Spinal cord (tissue), 10 donors: Measurements from ENCODE around the gene ZNF714. TPM values are rescaled to one million over a fixed set of nuclear protein-coding genes. Genes with fewer than 3 reads are reported as not detected.
"Not testable (repeated sequence)": the region's sequence is repeated elsewhere in the genome, so short reads cannot be mapped to it uniquely, and the experiment has no call there.

Experiments used
- DNase-seq, 6 donors: peaks; one replicate each; pipeline versions ENCODE4 v3.0.0 to v3.0.0-alpha.2; 2013 to 2015; ENCODE audit warnings: low spot score in 6 of 6, low read depth in 4 of 6
- H3K27ac ChIP-seq: one replicate; pipeline ENCODE4 v1.5.1; 2013; ENCODE audit warnings: low read depth, low read length, control low read depth
- H3K27me3 ChIP-seq: one replicate; pipeline ENCODE4 v1.6.1; 2013; ENCODE audit warnings: low read length; ENCODE audit not compliant: control insufficient read depth, insufficient read depth
- H3K36me3 ChIP-seq: one replicate; pipeline ENCODE4 v1.6.1; 2013; ENCODE audit warnings: low read length; ENCODE audit not compliant: control insufficient read depth, insufficient read depth
- H3K4me1 ChIP-seq: one replicate; pipeline ENCODE4 v1.6.1; 2013; ENCODE audit warnings: low read length; ENCODE audit not compliant: control insufficient read depth, insufficient read depth
- H3K4me3 ChIP-seq: one replicate; pipeline ENCODE4 v1.5.1; 2013; ENCODE audit warnings: low read depth, low read length, control low read depth
- H3K9me3 ChIP-seq: one replicate; pipeline ENCODE4 v1.6.1; 2013; ENCODE audit warnings: low read length; ENCODE audit not compliant: control insufficient read depth, insufficient read depth
- WGBS: methylation state at CpG from one replicate; pipeline ENCODE4 v1.1.5; 2013; ENCODE audit warnings: missing lambda C conversion rate; ENCODE audit not compliant: insufficient coverage; 5-methylcytosine and 5-hydroxymethylcytosine counted together
- polyA plus RNA-seq, 2 donors: library from polyadenylated mRNA; unstranded; fragments of 120-200 nt; gene quantifications; one replicate each; pipeline ENCODE4 v1.2.1, GENCODE V29; 2013; ENCODE audit not compliant: insufficient read length in 2 of 2
- total RNA-seq, 2 donors: library from RNA; depleted of rRNA in 1 of 2; stranded (reverse); fragments of 120-200 nt in 1 of 2; fragments of >200 nt in 1 of 2; gene quantifications; one replicate each; pipeline versions ENCODE4 v1.2.3 to v1.2.4, GENCODE V29; 2013 to 2014
- donor health status: healthy.

Gene ZNF714
- total and polyA plus RNA-seq, 4 donors: 14.4 to 35.3 (median 18.0) TPM

DNA sequence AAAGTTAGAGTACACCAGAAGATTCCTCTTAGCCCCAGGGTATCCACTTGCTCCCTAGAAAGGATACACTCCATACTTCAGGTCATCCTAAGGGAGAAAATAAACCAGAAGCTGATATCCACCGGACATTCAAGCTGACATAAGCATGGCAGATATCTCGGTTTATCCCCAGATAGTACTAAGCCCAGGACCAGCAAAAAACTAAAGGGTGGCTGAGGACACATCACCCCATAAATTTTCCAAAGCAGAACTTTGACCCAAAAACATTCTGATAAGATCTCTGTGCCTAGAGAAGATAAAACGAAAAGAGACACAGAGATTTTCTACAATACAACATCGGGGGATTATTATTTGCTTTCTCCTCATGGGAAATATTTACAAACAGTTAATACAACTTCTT, 45.9 kb downstream of the ZNF714 start:
- no peak for DNase-seq
- WGBS: 86% methylated on average over 1 of the region's 4 CpGs

DNA sequence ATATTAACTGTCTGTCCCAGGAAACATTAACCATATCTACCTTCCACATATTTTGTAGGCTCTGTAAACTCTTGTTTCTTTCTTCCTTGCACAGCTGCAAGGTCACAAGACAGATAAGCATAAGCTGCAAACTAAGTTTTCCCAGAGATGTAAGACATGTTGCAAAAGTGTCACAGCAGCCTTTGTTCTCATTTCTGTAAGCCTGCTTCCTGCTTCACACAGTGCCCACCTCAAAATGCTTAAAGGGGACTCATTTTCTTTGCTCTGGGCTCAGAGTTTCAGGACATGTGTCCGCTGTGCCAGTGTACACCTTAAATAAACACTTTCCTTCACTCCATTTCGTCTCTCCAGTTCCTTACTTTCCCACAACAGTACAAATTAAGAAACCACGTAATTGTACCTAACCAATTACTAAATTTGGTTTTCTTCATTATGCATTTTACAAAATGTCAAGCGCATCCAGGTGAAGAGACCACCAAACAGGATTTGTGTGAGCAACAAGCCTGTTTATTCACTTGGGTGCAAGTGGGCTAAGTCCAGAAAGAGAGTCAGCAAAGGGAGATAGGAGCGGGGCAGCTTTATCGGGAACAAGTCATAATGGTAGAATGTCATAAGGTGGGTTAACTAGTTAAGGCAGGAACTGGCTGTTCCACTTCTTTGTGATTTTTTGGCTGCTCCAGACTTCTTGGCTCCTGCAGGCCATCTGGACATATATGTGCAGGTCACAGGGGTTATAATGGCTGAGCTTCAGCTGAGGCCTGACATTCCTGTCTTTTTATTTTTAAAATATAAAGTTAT, 47.1 kb downstream of the ZNF714 start:
- Histone ChIP-seq H3K36me3 (no peaks in the 10 kb centered on the region), H3K27me3 (no peaks in the 10 kb centered on the region), H3K27ac (no peak overlapping the region), H3K4me3 (no peak overlapping the region), H3K9me3 (no peaks in the 10 kb centered on the region), H3K4me1 (no peaks in the 10 kb centered on the region)
- 69% methylated on average over 4 of the region's 6 CpGs for WGBS
- DNase-seq: no peak

More for the DNA sequence above, 45.9 kb downstream of the ZNF714 start:
- H3K4me1 ChIP-seq: no peaks in the 10 kb centered on the region
- no peak overlapping the region for H3K4me3 ChIP-seq
- no peaks in the 10 kb centered on the region for H3K27me3 ChIP-seq
- no peak overlapping the region for H3K27ac ChIP-seq
- H3K9me3 ChIP-seq: no peaks in the 10 kb centered on the region
- H3K36me3 ChIP-seq: no peaks in the 10 kb centered on the region

DNA sequence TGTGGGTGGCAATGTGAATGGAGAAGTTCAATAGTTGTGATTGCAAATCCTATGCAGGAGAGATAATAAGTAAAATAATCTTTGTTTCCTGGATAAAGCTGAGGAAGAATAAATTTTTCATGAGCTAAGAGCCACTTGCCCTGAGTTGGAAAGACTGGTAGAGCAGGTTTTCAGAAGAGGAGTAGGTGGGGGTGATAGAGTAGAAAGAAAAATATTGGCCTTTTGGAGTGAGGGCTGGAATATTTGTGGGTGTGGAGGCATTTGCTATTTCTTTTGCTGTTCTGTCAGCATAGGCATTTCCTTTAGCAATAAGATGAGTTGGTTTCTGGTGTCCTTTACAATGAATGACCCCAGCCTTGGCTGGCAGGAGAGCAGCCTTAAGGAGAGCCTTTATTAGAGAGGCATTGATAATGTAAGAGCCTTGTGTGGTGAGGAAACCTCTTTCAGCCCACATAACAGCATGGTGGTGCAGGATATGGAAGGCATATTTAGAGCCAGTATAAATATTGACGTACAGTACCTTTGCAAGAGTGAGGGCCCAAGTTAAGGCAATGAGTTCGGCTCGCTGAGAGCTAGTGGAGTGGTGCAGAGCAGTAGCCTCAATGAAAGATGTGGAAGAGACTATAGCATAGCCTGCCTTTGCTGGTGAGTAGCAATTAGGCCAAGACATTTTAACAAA, 48.2 kb downstream of the ZNF714 start:
- 67% methylated on average over 3 of the region's 3 CpGs for WGBS
- H3K4me3 ChIP-seq: no peak overlapping the region
- H3K36me3 ChIP-seq: no peaks in the 10 kb centered on the region
- no peaks in the 10 kb centered on the region for H3K27me3 ChIP-seq
- H3K4me1 ChIP-seq: no peaks in the 10 kb centered on the region
- no peak for DNase-seq
- H3K27ac ChIP-seq: no peak overlapping the region
- H3K9me3 ChIP-seq: no peaks in the 10 kb centered on the region

DNA sequence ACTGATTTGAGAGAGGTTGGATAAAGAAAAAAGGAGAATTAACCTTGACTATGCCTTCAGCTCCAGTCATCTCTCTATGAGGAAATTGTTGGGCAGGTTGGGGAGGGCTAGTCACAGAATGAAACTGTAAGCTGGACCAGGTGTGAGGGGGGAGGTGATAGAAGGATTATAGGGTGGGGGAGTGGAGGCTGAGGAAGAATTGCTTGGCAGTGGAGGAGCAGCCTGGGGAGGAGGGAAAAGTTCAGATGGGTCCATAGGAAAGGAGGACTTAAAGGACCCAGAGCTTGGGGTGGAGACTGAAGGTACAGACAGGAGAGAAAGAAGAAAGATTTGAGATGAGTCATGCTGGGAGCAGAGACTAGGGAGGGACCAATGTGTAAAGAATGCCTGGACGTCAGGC, 51.6 kb downstream of the ZNF714 start:
- no peaks in the 10 kb centered on the region for H3K4me1 ChIP-seq
- DNase-seq: no peak
- no peaks in the 10 kb centered on the region for H3K36me3 ChIP-seq
- H3K27ac ChIP-seq: no peak overlapping the region
- 80% methylated on average over 1 of the region's 1 CpG for WGBS
- H3K27me3 ChIP-seq: no peaks in the 10 kb centered on the region
- H3K9me3 ChIP-seq: no peaks in the 10 kb centered on the region
- H3K4me3 ChIP-seq: no peak overlapping the region

DNA sequence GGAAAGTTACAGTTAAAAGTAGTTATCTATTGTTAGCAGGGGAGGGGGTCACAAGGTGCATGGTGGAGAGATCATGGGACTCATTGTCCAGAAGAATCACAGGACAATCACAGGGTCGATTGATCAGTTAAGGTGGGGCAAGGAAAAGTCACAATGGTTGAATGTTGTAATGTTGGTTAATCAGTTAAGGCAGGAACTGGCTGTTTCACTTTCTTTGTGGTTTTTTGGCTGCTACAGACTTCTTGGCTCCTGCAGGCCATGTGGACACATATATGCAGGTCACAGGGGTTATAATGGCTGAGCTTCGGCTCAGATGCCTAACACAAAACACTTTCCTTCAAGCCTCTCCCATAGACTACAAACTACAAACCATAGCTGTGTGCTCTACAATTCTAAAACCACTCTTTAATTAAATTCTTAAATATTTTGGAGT, 52.9 kb downstream of the ZNF714 start:
- WGBS: 92% methylated on average over 1 of the region's 2 CpGs
- Histone ChIP-seq H3K27me3 (no peaks in the 10 kb centered on the region), H3K4me1 (no peaks in the 10 kb centered on the region), H3K36me3 (no peaks in the 10 kb centered on the region), H3K9me3 (no peaks in the 10 kb centered on the region), H3K27ac (no peak overlapping the region), H3K4me3 (no peak overlapping the region)
- no peak for DNase-seq

DNA sequence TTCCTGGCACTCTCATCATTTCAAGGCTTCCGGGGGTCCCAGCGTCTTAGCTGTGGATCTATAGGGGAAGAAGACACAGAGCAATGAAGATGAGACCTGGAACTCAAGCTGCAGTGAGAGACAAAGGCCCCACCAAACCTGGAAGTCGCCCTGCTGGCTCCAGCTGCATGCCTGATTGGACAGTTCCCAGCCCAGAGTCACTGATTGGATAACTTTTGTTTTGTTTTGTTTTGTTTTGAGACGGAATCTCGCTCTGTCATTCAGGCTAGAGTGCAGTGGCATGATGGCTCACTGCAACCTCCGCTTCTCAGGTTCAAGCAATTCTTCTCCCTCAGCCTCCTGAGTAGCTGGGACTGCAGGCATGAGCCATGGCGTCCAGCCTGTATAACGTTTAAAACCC, 53.4 kb downstream of the ZNF714 start:
- no peak for DNase-seq
- H3K4me1 ChIP-seq: no peaks in the 10 kb centered on the region
- H3K36me3 ChIP-seq: no peaks in the 10 kb centered on the region
- no peaks in the 10 kb centered on the region for H3K9me3 ChIP-seq
- no peak overlapping the region for H3K27ac ChIP-seq
- H3K4me3 ChIP-seq: no peak overlapping the region
- WGBS: 88% methylated on average over 5 of the region's 8 CpGs
- H3K27me3 ChIP-seq: no peaks in the 10 kb centered on the region

DNA sequence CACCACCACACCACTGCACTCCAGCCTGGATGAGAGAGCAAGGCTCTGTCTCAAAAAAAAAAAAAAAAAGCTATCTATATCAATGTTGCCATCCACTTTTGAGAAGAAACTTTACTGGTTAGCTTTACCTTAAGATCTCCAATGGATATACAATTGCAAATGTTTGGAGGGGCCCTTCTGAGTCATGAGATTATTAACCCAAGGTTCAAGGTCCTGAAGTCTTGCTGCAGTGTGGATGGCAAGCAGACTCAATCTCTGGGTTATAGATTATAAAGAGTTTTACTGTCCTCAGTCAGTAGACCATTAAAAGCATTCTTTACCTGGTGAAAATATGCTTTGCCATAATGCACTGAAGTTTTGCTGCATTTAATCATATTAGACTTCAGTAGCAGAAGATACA, 56.1 kb downstream of the ZNF714 start:
- Histone ChIP-seq H3K4me1 (no peaks in the 10 kb centered on the region), H3K4me3 (no peak overlapping the region), H3K27ac (no peak overlapping the region), H3K27me3 (no peaks in the 10 kb centered on the region), H3K36me3 (no peaks in the 10 kb centered on the region), H3K9me3 (no peaks in the 10 kb centered on the region)
- DNase-seq: no peak

DNA sequence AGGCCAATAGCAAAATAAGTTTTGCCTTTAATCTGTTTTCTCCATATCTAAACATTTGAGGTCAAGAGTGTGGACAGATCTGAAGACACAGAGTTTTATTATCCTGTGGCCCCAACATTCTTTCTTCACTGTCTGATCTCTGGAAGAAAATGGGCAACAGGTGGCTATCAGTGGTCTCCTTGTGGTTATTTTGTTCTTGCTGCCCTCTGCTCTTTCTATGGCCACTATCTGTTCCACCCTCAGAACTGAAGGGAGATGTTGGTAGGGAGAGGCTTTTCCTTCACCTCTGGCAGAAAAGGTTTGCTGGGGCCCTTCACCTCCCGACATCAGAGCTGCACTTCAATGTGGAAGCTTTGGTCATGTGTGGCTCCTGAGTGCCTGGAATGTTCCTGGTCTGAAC, 59.0 kb downstream of the ZNF714 start:
- H3K36me3 ChIP-seq: peaks cover 13% of the 10 kb centered on the region
- H3K4me3 ChIP-seq, H3K9me3 ChIP-seq, H3K27ac ChIP-seq, H3K4me1 ChIP-seq, DNase-seq, H3K27me3 ChIP-seq: not testable (repeated sequence)
- WGBS: no CpG with 5 or more reads among the region's 1 CpG

DNA sequence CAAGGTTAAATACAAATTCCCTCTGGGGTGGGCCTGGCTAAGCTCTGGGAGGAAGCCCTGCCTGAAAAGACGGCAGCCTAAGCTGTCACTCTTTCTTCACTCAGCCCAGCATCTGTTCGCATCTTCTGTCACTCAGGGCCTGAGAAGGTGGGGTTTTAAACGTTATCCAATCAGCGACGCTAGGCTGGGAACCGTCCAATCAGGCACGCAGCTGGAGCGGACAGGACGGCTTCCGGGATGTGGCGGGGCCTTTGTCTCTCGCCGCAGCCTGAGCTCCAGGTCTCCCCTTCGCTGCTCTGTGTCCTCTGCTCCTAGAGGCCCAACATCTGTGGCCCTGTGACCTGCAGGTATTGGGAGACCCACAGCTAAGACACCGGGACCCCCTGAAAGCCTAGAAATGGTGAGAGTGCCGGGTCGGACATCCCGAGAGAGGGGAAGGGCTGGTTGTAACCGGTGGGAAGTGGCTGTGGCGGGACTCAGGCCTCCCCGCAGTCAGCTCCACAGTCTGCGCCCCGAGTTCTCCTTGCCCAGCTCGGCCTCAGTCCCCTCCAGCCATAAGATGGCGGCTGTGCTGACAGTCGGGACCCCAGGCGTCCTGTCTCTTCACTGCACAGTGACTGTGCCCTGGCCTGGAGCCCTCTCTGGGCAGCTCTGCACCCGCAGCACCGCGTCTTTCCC, 59.9 kb downstream of the ZNF714 start, which contains the start of gene ZNF431:
Gene ZNF431, plus strand, starts transcription at position 254 of the 678 bp plus-strand sequence. Its CDS starts 144 bp downstream, at position 398.
- Histone ChIP-seq H3K27me3 (no peaks in the 10 kb centered on the region), H3K4me1 (no peaks in the 10 kb centered on the region), H3K9me3 (no peaks in the 10 kb centered on the region), H3K4me3 (peak within 1 kb of the TSS; percentile 75), H3K36me3 (peaks cover 13% of the 10 kb centered on the region), H3K27ac (peak within 1 kb of the TSS; percentile 84)
- peak; percentile 82 to 99 (median 92) for DNase-seq
- WGBS: 0% methylated on average over 30 of the region's 30 CpGs
